A549 treated with dexamethasone at 1 μM for 4 hours (cell line): ENCODE results near the gene FOXD4L3. TPM values are rescaled to one million over a fixed set of nuclear protein-coding genes. Genes with fewer than 3 reads are reported as not detected.

Experiments used
- total RNA-seq: library from RNA; stranded (reverse); fragments of 200-300 nt; extraction: Qiagen RNA extraction; gene quantifications from 5 replicates; pipeline ENCODE4 v1.2.3, GENCODE V29; 2022

The FOXD4L3 gene
- 0.05 to 0.08 TPM in 2 of 5 replicates, not detected in the others for total RNA-seq

GRCh38 chr9:68302567-68302966 is at the start of gene FOXD4L3:
Gene FOXD4L3, plus strand, starts transcription at chr9:68302867. Its CDS starts 85 bp downstream, at chr9:68302952.

Other genes starting within 250 kb of the FOXD4L3 start
- gene ZNG1C, start 60.9 kb upstream of the FOXD4L3 start, total RNA-seq = 65.2 to 85.6 TPM (median 70.7 TPM) in 5 replicates
- 0.06 TPM in 1 of 5 replicates, not detected in the others for gene PGM5, start 53.7 kb downstream of the FOXD4L3 start, total RNA-seq
- not detected in 5 replicates for gene TMEM252, start 238.0 kb downstream of the FOXD4L3 start, total RNA-seq